ENCODE measurements around the gene FIGNL2.

The FIGNL2 gene

DNA sequence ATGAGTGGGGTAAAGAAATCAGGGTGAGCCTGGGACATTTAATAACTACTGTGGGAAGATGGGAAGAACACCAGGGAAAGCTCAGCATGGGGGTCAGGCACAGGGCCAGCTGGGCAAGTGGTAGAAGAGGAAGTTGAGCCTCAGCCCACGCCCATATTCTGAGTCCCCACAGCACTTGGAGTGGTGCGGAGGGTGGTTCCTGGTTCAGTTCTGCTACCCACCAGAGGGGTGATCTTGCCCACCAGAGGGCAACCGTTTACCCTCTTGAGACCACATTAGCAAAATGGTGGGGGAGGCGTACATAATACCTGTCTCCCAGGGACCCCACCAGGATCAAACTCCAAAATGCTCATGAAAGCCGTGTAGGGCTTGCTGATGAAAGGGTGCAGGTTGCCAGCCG is 22.6 kb upstream of the FIGNL2 start:
- Histone ChIP-seq H3K27me3 (replicated peaks) (peaks cover 17% of the 10 kb centered on the region), H3K36me3 (replicated peaks) (no peaks in the 10 kb centered on the region), H3K4me3 (ENCODE audit: low read depth, low read length) (no peak overlapping the region), H3K27ac (no peak overlapping the region)
- TF ChIP-seq, protein P1, sequence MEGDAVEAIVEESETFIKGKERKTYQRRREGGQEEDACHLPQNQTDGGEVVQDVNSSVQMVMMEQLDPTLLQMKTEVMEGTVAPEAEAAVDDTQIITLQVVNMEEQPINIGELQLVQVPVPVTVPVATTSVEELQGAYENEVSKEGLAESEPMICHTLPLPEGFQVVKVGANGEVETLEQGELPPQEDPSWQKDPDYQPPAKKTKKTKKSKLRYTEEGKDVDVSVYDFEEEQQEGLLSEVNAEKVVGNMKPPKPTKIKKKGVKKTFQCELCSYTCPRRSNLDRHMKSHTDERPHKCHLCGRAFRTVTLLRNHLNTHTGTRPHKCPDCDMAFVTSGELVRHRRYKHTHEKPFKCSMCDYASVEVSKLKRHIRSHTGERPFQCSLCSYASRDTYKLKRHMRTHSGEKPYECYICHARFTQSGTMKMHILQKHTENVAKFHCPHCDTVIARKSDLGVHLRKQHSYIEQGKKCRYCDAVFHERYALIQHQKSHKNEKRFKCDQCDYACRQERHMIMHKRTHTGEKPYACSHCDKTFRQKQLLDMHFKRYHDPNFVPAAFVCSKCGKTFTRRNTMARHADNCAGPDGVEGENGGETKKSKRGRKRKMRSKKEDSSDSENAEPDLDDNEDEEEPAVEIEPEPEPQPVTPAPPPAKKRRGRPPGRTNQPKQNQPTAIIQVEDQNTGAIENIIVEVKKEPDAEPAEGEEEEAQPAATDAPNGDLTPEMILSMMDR (IDR thresholded peaks at IDR 0.05; ENCODE audit: low read depth, low read length, missing control alignments), result no peak
- no peak for DNase-seq
- in situ Hi-C loops (cut with HindIII; ENCODE audit: low pct_ligation_motif_present, low sequenced_read_pairs), result no loop called here

DNA sequence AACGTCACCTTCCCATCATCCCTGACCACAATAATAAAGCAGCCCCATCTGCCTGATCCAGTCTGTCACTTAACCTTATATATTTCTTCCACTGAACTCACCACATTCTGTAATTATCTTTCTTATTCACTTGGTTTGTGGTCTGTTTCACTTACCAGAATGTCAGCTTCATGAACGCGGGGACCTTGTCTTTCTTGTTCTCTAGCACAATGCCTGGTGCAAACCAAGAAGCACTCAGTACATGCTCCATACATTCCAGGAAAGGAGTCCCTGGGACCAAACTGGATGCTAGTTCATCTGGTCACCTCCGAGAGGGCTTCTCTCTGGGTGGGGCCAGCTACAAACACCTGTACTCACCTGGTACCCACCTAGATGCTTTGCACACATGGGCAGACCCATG is 22.0 kb upstream of the FIGNL2 start:
- Histone ChIP-seq H3K27me3 (replicated peaks) (peaks cover 17% of the 10 kb centered on the region), H3K36me3 (replicated peaks) (no peaks in the 10 kb centered on the region), H3K4me3 (ENCODE audit: low read depth, low read length) (no peak overlapping the region), H3K27ac (no peak overlapping the region)
- TF ChIP-seq, protein P1 (IDR thresholded peaks at IDR 0.05; ENCODE audit: low read depth, low read length, missing control alignments), result no peak
- DNase-seq, result no peak
- in situ Hi-C loops (cut with HindIII; ENCODE audit: low pct_ligation_motif_present, low sequenced_read_pairs), result no loop called here

DNA sequence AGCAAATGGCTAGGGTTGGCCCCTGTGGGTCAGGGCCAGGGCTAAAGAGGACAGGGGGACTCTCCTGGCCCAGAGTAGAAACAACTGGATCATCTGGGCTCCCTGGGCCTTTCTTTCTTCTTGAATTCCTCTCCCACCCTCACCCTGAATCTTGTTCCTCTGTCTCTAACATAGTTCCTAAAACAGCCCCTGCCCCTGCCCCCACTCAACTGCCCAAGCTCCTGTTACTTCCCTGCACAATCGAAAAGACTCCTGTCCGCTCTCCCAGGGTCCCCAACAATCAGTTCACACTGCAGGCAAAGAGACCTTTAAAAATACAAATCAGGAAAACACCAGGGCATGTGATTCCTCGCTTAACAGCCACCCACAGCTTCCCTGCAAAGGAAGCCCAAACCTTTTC is 21.4 kb upstream of the FIGNL2 start:
- TF ChIP-seq, protein P1 (IDR thresholded peaks at IDR 0.05; ENCODE audit: low read depth, low read length, missing control alignments), result no peak

GRCh38 chr12:51869496-51869865 is 21.0 kb upstream of the FIGNL2 start:
- Histone ChIP-seq H3K4me3 (ENCODE audit: low read depth, low read length) (peak overlapping the region; percentile 54), H3K36me3 (replicated peaks) (no peaks in the 10 kb centered on the region), H3K27me3 (replicated peaks) (peaks cover 25% of the 10 kb centered on the region), H3K27ac (no peak overlapping the region)
- TF ChIP-seq, protein P1 (IDR thresholded peaks at IDR 0.05; ENCODE audit: low read depth, low read length, missing control alignments), result no peak
- in situ Hi-C loops (cut with HindIII; ENCODE audit: low pct_ligation_motif_present, low sequenced_read_pairs), result no loop called here
- no peak for DNase-seq

More for the DNA sequence above, 21.4 kb upstream of the FIGNL2 start:
- in situ Hi-C loops (cut with HindIII; ENCODE audit: low pct_ligation_motif_present, low sequenced_read_pairs), result no loop called here
- Histone ChIP-seq H3K4me3 (ENCODE audit: low read depth, low read length) (no peak overlapping the region), H3K27me3 (replicated peaks) (peaks cover 22% of the 10 kb centered on the region), H3K27ac (no peak overlapping the region), H3K36me3 (replicated peaks) (no peaks in the 10 kb centered on the region)
- no peak for DNase-seq

GRCh38 chr12:51868821-51869495 is 20.4 kb upstream of the FIGNL2 start:
- TF ChIP-seq, protein P1 (IDR thresholded peaks at IDR 0.05; ENCODE audit: low read depth, low read length, missing control alignments), result no peak
- no peak for DNase-seq
- Histone ChIP-seq H3K27ac (no peak overlapping the region), H3K36me3 (replicated peaks) (no peaks in the 10 kb centered on the region), H3K4me3 (ENCODE audit: low read depth, low read length) (peak overlapping the region; percentile 54), H3K27me3 (replicated peaks) (peaks cover 31% of the 10 kb centered on the region)
- in situ Hi-C loops (cut with HindIII; ENCODE audit: low pct_ligation_motif_present, low sequenced_read_pairs), result no loop called here

Measured in brain microvascular endothelial cell (primary cell).